HCEC 1CT (cell line): ENCODE data around the gene RWDD1.

Experiments used
- DNase-seq: peaks from one replicate; pipeline ENCODE4 v3.0.0-alpha.2; 2017

RWDD1 gene, protein sequence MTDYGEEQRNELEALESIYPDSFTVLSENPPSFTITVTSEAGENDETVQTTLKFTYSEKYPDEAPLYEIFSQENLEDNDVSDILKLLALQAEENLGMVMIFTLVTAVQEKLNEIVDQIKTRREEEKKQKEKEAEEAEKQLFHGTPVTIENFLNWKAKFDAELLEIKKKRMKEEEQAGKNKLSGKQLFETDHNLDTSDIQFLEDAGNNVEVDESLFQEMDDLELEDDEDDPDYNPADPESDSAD

DNA sequence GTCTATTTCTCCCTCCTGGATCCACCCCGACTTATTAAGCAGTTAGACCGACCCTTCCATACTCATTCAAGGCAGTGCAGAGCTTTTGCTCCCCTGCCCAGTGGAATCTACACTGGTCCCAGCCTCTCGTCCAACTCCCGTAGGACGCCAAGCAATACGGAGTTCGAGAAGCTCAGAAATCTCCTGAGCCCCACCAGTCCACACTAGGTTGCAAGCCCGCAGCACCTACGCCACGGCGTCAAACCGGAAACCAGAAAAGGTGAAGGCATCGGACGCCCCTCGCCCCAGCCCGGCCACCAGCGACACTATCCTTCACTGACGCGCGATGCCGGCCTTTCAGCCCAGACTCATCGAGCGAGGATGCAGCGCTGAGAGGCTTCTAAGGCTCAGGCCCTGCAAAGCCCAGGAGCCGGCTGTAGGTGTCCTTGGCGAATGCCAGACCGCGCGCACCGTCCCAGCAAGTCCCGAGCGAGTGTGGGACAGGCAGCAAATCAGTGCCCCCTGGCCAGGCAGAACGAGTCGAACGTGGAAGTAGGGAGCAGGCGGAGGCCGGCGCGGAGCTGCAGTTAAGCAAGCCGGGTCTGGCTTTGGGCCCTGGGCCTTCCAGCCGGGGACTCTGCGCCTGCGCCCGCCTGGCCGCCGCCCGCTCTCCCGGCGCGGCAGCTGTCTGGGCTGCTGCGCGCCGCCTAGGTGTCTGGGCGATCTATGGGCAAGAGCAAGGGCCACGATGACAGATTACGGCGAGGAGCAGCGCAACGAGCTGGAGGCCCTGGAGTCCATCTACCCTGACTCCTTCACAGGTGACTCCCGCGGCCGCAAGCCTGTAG, at the start of gene RWDD1:
Gene RWDD1 (plus strand): TSS at position 649 of the 827 bp plus-strand sequence. CDS start 79 bp downstream, at position 728.
- peak; percentile 100 for DNase-seq

DNA sequence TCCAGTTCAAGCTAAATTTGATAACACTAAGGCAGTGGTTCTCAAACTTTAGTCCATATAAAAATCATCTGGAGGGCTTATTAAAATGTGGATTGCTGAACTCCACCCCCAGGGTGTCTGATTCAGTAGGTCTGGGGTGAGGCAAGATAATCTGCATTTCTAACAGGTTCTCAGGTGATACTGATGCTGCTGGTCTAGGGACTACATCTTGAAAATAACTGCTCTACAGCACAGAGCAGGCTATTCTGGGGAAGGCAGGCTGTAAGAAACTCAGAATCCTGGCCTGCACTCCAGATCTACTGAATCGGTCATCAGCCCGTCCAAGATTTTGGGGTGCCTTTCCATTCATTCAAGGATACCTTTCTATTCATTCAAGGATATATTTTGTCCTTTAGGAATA, 48.4 kb upstream of the RWDD1 start:
- DNase-seq = no peak

DNA sequence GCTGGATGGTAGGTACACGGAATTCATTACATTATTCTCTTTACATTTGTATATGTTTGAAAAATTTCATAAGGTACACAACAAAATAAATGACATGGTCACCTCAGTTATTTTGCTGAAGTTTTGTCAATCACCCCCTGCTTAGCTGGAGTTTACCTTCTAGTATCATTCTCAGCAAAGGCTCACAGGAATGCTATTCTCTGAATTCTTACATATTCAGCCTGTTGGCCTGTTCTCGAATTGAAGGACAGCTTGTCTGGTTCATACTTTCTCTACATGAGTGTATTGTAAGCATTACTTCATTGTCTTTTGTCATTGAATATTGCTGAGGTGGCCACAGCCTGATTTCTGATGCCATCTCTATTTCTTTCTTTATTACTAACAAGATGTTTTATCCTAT, 47.1 kb upstream of the RWDD1 start:
- DNase-seq = no peak

DNA sequence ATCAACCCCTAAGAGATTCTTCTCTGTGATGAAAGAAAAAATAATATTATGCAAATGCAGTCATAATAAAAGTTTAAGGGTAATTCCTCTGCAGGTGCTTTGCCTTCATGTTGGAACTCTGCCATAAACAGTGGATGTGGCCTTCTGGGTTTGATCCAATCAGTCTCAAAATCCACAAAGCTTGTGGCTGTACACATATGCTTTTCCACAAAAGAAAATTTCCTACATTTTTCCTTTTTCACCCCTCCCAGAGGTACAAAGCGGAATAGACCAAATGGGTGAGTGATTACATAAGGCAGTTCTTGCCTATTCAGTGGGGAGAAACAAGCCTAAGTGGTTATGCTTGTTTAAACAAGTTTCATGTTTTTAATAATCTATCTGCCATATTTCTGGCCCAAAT, 43.2 kb upstream of the RWDD1 start:
- DNase-seq = no peak

DNA sequence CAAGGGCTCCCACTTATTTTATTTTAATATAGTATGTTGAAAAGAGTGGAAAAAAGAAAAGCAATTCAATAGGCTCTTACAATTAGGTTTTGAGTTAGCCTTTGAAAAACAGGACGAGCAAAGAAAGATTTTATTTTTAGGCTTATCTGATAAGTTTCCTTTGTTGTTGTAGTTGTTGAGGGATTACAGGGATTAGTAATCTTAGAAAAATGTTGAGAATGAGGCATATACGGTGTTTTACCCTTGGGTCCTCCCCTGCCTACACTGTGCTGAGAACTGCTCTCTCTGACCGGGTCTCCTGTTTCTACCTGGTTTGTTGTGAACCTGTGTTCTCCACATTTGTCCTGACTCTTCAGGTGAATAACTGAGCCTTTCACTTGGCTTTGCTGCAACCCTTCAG, 42.5 kb upstream of the RWDD1 start:
- peak; percentile 37 for DNase-seq

DNA sequence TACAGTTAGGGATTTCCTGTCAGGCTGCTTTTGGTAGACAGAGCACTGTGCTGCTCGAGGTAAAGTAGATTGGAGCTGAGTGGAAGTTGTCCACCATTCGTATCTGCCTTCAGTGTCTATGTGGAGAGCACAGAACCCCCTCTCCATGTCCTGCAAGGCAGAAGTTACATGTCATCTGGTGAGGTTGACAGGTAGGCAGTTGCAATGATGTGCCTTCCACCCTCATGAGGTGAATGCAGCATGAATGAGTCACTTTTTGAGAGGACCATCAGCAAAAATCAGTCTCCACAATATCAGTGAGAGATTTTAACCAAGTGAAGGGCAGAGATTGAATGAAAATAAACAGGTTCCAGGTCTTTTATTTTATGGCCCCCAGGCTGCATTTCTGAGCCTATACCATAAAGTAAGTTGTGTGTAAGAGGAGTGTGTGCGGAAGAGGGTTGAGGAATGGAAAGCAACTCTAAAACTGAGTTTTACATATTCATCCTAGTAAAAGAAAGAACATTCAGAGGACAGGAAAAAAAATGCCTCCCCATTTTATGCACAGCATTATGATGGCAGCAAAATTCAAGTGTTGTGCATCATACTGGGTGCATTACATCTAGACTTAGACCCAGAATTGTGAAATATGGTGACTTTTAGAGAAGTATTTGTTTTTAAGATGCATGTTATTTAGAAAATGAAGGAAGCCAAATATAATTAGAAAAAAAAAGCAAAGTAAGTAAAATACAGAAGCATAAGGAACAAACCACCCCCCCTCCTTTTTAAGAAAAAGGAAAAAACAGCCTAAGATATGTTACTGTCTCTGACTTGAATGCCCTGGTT, 41.6 kb upstream of the RWDD1 start:
- no peak for DNase-seq

DNA sequence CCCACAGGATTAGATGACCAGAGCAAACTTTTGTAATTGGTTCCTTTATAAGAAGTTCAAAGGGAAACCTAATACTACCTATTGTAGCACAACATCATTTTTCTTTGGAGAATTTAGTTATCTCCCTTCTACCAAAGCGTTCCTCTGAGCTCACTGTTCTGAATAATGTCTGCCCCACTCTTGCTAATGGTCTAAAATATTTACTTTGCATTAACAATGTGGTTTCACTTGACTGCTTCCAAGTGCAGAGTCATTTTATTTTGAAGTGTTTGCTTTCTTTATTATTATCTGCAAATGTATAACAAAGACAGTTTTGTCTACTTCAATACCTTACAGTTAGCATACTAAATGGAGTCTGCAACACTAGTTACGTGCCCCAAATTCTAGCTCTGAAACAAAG, 40.9 kb upstream of the RWDD1 start:
- no peak for DNase-seq

DNA sequence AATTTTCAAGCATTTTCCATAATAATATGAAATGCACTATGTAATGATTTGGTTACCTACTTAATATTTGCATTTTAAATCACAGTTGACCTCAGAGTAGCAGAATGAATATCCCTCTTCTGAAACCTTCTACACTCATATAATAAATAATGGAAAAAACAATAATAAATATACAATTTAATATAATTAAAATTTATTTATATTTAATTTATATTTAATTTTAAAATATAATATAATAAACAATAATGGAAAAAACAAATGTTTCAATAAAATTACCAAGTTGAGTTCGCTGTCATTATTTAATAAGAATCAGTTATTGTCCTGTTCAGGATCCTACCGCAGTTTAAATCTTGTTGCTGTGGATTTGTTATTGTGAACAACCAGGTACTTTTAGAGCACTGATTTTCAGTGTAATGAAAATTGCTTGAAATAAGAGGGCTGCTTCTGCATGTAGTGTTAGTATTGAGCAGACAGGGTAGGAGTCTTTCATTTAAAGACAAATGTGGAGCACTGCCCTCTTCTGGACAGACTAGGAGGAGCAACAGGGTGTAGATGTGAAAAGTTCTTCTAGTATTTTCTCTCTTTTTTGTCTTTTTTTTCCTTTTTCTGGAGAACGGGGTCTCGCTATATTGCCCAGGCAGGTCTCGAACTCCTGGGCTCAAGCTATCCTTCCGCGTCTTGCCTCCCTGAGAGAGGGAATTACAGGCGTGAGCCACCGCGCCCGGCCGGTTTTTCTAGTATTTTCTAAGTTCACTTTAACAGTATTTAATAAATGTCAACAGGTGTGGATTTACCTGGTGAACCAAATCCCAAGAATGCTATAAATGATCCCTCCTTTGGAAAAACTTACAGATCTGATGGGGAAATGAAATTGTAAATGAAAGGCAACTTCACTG, 39.4 kb upstream of the RWDD1 start:
- peak; percentile 67 for DNase-seq

DNA sequence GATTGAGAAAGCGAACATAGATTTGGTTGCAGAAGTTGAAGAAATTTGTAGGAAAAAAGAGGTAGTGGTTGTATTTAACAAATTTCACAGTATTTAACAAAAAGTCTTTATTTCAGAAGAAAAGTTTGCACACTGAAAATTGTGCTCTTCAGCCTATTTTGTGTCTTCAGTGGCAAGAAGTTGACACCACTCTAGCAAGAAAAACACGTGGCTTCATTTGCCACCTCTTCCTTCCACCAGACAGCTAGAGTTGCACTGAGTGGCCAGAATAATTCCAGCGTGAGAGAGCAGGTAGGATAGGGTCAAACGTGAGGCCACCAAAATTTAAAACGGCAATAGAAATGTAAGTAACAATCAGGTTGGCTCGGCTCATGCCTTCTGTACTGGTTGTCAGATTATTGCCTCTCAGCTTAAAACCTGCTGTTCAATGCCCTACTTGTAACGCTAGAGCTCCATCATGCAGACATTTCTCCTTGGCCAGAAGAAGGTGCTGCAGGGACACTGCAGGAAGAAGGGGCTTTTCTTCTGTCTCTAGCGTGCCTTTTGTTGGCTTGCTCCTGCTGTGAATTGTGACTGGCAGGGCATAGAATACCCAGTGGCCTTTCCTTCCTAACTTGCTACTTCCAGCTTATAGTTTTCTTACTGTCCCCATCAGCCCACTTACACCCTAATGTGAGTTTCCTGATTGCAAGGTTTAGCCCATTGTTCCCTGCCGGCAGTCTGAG, 37.9 kb upstream of the RWDD1 start:
- no peak for DNase-seq

DNA sequence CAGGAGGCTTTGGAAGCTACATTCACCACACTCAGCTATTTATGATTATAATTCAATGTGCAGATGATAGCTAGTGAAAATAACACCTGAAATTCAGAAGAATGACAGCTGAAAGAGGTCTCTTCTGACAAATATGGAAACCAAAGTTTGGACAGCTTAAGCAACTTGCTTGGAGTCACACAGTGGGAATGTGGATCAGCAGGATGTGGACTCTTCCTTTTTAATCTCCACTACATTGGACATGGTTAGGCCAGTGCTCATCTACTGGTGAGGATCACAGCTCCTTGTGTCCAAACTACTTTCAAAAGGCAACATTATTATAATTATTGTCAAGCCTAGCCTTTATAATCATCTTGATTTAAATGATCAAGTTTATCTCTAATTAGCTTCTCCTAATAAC, 36.2 kb upstream of the RWDD1 start:
- DNase-seq = peak; percentile 52

DNA sequence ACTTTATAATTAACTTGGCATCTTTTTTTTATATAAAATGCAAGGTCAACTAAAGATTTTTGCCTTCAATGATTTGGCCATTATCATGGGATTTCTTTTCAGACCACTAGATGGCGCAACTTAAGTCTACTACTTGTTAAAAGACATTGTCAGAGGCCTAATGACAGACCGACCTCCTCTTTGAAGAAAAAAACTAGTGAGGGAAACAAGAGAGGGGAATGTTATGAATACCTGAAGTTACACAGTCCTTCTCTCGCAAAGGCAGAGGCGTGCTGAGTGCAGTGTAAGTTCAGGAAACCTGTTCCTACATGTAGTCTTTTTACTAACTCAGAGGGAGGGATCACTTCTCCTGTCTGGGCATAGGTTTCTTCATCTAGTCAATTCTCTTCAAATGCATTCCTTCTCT, 35.1 kb upstream of the RWDD1 start:
- peak; percentile 64 for DNase-seq

DNA sequence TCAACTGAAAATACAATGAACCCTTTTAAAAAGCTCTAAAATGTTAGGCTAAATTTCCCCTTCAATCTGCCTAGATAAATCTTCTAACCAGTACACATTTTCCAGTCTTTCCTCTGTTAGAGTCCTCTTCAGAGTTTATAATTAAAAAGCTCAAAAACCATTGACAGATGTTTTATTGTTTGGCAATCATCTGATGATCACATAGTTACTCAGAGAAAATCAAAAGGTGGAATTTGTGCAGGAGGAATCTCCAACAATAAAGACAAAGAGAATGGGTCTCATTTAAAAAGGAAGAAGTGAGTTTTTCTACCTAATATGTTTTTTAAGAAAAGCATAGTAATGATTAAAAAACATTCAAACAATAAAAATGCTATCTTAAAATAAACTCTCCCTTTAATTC, 28.9 kb upstream of the RWDD1 start:
- peak; percentile 59 for DNase-seq

DNA sequence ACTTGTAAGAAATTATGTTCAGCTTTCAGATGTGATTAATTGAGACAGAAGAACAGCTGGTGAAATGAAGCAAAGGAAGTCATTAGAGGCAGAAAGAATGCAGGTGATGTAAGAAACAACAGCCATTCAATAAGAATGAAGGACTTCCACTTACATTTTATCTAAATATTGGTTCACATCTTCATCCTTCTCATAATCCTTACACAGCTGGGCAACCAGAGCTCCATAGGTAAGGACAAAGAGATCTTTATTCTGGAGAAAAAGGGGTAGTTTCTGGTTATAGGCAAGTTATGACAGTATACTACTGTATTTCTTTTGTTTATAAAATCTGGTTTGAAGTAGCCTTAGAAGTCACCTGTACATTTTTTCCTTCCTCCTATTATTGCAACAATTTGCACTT, 28.2 kb upstream of the RWDD1 start:
- DNase-seq = no peak

DNA sequence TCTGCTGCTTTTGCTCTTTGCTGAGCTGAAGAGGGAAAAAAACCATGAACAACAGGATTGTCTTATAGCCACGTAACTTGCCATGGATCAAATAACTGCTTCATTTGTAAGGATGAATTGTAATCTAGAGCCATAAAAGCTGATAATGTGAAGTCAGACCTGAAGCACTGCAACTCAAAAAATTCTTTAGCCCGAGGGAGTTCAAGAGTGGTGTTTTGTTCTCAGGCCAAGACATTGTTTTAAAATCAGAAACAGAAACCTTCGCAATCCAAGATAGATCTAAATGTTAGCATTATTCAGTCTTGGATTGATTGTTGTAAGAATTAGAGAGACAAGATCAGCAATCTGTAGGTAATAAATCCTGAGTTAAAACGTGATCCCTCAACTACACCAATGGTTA, 25.7 kb upstream of the RWDD1 start, which contains the start of gene TRAPPC3L:
Gene TRAPPC3L (minus strand): TSS at position 34 of the 400 bp plus-strand sequence. CDS start 170 bp downstream, outside the sequence.
- no peak for DNase-seq

DNA sequence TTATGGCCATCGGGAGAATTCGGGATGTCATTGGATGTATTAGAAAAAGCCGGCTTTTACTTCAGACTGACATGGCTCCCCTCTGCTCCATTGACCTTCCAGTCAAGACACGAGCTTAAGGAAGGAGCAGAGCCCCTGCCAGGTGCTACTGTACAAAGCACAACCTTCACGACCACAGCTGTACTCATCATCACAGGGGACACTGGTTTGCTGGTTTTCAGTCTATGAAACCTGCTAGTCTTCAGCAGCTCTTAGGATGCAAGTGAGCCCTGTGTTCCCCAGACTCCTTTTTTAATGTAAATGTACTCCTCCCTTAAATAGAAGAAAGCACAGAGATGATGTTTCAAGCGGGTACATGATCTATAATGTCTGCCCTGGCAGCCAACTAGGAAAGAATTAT, 23.9 kb upstream of the RWDD1 start:
- no peak for DNase-seq

DNA sequence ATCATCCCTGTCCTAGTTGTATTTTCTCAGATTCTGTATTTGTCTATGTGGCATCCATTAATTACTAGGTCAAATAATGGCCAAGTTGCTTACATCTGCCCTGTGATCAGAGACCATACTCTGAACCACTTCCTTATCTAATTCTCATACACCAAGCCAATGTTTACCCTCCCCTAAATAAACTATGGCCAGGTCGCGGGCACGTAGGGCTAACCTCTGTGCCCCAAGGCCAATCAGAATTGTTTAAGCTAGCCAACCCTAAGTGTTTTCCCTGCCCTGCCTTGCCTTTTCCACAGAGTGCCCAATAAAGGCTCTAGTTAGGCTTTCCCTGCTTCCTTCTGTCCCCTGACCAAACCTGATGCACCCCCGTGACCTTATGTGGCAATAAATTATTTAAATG, 20.5 kb upstream of the RWDD1 start:
- DNase-seq = no peak

DNA sequence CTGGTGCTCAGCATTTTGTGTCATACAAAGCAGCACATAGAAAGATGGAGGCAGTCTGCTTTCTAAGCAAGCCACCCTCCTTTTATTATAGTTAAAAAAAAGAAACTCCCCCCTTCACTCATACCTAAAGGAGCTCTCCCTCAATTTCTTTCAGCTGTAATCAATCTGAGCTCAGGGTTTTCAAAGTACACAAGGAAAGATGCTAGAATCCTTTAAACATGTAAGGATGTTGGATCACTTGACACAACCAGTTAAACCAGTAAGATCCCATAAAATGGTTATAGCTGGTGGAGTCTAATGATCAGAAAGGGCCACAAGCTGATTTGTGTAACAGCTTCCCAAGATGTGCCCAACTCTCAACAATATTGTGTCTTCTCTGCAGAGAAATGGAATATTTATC, 17.9 kb upstream of the RWDD1 start, which contains the start of gene CALHM4:
Gene CALHM4 (plus strand): TSS at position 301 of the 400 bp plus-strand sequence. CDS start 43 bp downstream, at position 344.
- no peak for DNase-seq

DNA sequence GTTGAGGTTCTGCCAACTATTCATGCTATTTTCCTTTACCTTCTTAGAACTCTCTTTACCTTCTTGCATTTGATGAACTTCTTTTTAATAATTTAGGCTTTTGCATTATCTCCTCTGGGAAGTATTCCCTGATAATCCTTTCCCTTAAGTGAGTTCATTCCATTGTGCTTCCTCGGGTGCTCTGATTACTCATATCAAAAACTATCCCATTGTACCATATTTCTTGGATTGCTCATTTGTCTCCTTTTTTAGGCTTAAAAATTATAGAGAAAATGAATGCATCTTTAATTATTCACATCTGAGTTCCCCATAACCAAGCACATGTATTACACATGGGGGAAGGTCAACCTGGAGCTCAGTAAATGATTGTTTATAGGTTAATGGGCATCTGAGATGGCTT, 15.2 kb upstream of the RWDD1 start:
- peak; percentile 94 for DNase-seq

DNA sequence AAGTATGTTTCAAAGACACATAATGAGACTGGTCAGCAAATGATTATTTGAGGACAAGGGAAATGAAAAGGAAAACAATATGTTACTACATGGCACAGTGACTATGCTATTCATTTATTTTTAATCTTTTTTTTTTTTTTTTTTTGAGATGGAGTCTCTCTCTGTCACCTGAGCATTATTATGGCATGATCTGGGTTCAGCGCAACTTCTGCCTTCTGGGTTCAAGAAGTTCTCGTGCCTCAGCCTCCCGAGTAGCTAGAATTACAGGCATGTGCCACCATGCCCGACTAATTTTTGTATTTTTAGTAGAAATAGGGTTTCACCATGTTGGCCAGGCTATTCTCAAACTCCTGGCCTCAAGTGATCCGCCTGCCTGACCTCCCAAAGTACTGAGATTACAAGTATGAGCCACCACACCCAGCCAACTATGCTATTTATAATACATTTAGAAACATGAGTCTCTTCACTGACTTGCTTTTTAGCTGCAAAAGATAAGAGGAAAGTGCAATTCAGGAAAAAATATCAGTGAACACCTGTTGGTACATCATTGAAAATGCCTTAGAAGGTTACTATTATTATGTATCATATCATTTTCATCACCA, 14.4 kb upstream of the RWDD1 start:
- no peak for DNase-seq

DNA sequence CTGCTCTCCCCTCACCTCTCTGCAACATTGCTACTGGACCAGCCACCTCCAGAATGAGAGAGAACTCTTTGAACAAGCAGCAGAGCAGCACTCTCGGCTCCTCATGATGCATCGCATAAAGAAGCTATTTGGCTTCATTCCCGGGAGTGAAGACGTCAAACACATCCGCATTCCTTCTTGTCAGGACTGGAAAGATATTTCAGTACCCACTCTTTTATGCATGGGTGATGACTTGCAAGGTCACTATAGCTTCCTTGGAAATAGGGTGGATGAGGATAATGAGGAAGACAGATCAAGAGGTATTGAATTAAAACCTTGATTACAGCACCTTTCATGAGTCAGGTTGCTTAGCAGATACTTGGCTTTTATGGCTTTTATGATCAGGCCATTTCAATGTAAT, 13.4 kb upstream of the RWDD1 start:
- DNase-seq = peak; percentile 92

DNA sequence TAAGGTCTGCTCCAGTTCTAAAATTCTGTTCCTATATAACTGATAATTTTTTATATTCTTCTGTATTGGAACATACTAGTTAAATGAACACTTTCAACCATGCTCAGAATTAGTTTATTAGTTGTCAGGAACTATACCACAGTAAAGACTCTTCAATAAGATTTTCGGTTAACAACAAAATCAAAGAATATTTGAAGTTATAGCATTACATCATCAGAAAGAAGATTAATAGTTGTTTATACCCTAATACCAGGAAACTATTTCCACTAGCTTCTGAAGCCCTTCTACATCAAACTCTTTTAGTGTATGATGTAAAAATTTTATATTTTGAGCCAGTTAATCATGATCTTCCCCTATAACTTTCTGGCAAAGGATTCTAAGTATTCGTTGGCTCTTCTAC, 11.2 kb upstream of the RWDD1 start:
- no peak for DNase-seq
